Right lobe of liver (tissue), 6 donors: ENCODE results near the gene ENOX2. TPM values are rescaled to one million over a fixed set of nuclear protein-coding genes. Genes with fewer than 3 reads are reported as not detected.

Experiments
- ATAC-seq, 4 donors: fragments of 200-7000 bp; cut with Tn5 transposase; one replicate each; pipeline ENCODE4 v1.9.1; 2020; ENCODE audit warnings: mild to moderate bottlenecking in 4 of 4, moderate library complexity in 4 of 4
- DNase-seq, 3 donors: peaks; one replicate each; pipeline ENCODE4 v3.0.0-alpha.2; 2020
- H3K27ac ChIP-seq, 3 donors: fragments of 200-600 bp; one replicate each; pipeline ENCODE4 v1.8.0; 2022
- H3K27me3 ChIP-seq, 2 donors: fragments of 200-600 bp; one replicate each; pipeline ENCODE4 v1.8.0; 2022
- H3K36me3 ChIP-seq, 4 donors: fragments of 200-600 bp; sonication (generic) in 1 of 4; one replicate each; pipeline versions ENCODE4 v1.5.1 to v1.8.0; 2017 to 2022; ENCODE audit warnings: control low read depth in 1 of 4
- H3K4me1 ChIP-seq, 4 donors: fragments of 200-600 bp; sonication (generic) in 1 of 4; one replicate each; pipeline versions ENCODE4 v1.5.1 to v1.8.0; 2017 to 2022; ENCODE audit warnings: control low read depth in 1 of 4
- H3K4me3 ChIP-seq, 3 donors: fragments of 200-600 bp; one replicate each; pipeline ENCODE4 v1.8.0; 2022
- H3K9me3 ChIP-seq, 4 donors: fragments of 200-600 bp; sonication (generic) in 1 of 4; one replicate each; pipeline versions ENCODE4 v1.5.1 to v1.8.0; 2017 to 2022; ENCODE audit warnings: control low read depth in 1 of 4
- CTCF ChIP-seq, 4 donors: fragments of 200-600 bp in 3 of 4; fragments of 450-650 bp in 1 of 4; IDR thresholded peaks; one replicate each; pipeline versions ENCODE4 v1.5.1 to v1.8.0; 2016 to 2022; ENCODE audit warnings: antibody characterized with exemption in 4 of 4, mild to moderate bottlenecking in 2 of 4
- POLR2A ChIP-seq: fragments of 450-650 bp; IDR thresholded peaks from one replicate; pipeline ENCODE4 v1.6.1; 2017; ENCODE audit warnings: antibody characterized with exemption, mild to moderate bottlenecking
- WGBS: methylation state at CpG from one replicate; pipeline ENCODE4 v1.1.6; 2018; ENCODE audit warnings: low coverage, low lambda C conversion rate; ENCODE audit not compliant: insufficient coverage; ENCODE audit errors: missing lambda C conversion rate; 5-methylcytosine and 5-hydroxymethylcytosine counted together
- intact Hi-C, 2 donors: fragments of 100-400 bp; cut with DNase I; formaldehyde crosslinking; loops; one replicate each; pipeline versions ENCODE4 v1.11.2 to v1.14.1; 2022
- long read RNA-seq: library from polyadenylated mRNA; unstranded; transcript quantifications from one replicate; pipeline ENCODE4 v2.0.0, GENCODE V29; 2019
- total RNA-seq, 6 experiments: library from RNA; depleted of rRNA in 2 of 6; stranded (reverse); fragments of >200 nt in 2 of 6; fragmentation: NEBNext Ultra II Directional in 3 of 6; extraction: Animal tissue kit (Norgen Biotek cat#: 25700) in 3 of 6; gene quantifications; one replicate each; pipeline versions ENCODE4 v1.1.0 to v1.2.4, GENCODE V29; 2016 to 2023
- donor health status: DM: no; HTN: yes; CAD: no.
- donor health status: DM: no; HTN: no; CAD: no.
- donor health status: DM: no; HTN: no; CAD: no.
- donor health status: DM: no; HTN: yes; CAD: no.
- donor health status: DM: no; HTN: yes; CAD: no.

Gene ENOX2
- 10 to 100 TPM in 3 of 6 experiments, 1 to 10 TPM in 3; 6.9 to 14.7 (median 10.8) TPM for total RNA-seq
- long read RNA-seq, partial matches to known transcripts: 3 of 3 reads
- long read RNA-seq, other reads (novel, unspliced or antisense): 0 of 3 reads

- no peaks in the 10 kb centered on the region for H3K9me3 ChIP-seq
- peak; percentile 93 for TF ChIP-seq POLR2A
- TF ChIP-seq CTCF (IDR thresholded peaks at IDR 0.05): peak in 1 of 4 donors; percentile 11
- no peaks in the 10 kb centered on the region for H3K27me3 ChIP-seq
- no peaks in the 10 kb centered on the region for H3K4me1 ChIP-seq
- no peaks in the 10 kb centered on the region for H3K36me3 ChIP-seq
- H3K4me3 ChIP-seq: peak within 1 kb of the TSS; percentile 49 to 68 (median 59)
- intact Hi-C loops: no loop called here
- 26% methylated on average over 23 of the region's 50 CpGs for WGBS
- DNase-seq (peak; percentile 91 to 95 (median 95)), ATAC-seq (peak; percentile 96 to 99 (median 98))
- peak within 1 kb of the TSS; percentile 66 to 83 (median 72) for H3K27ac ChIP-seq
Observed at GRCh38 chrX:130902783-130903613, at the start of gene ENOX2. Gene ENOX2, minus strand, starts transcription at chrX:130903209. Its CDS starts 199,993 bp downstream, at chrX:130703216.

- Histone ChIP-seq H3K4me1 (no peaks in the 10 kb centered on the region), H3K27me3 (no peaks in the 10 kb centered on the region), H3K4me3 (no peak overlapping the region), H3K27ac (no peak overlapping the region), H3K36me3 (no peaks in the 10 kb centered on the region), H3K9me3 (no peaks in the 10 kb centered on the region)
- WGBS: 32% methylated on average over 2 of the region's 2 CpGs
- no peak for DNase-seq
- no peak for ATAC-seq
- TF ChIP-seq POLR2A (no peak), CTCF (IDR thresholded peaks at IDR 0.05) (no peak)
- intact Hi-C loops: no loop called here
Observed at GRCh38 chrX:130952266-130953043, 49.4 kb upstream of the ENOX2 start.

- ATAC-seq (no peak), DNase-seq (no peak)
- Histone ChIP-seq H3K27ac (no peak overlapping the region), H3K9me3 (no peaks in the 10 kb centered on the region), H3K4me1 (no peaks in the 10 kb centered on the region), H3K27me3 (peaks cover 0 to 6% of the 10 kb centered on the region in 2 donors), H3K4me3 (no peak overlapping the region), H3K36me3 (no peaks in the 10 kb centered on the region)
- TF ChIP-seq CTCF (IDR thresholded peaks at IDR 0.05) (no peak), POLR2A (no peak)
- WGBS: 47% methylated on average over 2 of the region's 2 CpGs
- intact Hi-C loops: no loop called here
Observed at GRCh38 chrX:130944230-130944629, 41.2 kb upstream of the ENOX2 start.

GRCh38 chrX:130937101-130937500 is 34.1 kb upstream of the ENOX2 start:
- intact Hi-C loops: no loop called here
- ATAC-seq (no peak), DNase-seq (no peak)
- H3K4me1 ChIP-seq: no peaks in the 10 kb centered on the region
- no peaks in the 10 kb centered on the region for H3K9me3 ChIP-seq
- no peak overlapping the region for H3K27ac ChIP-seq
- H3K27me3 ChIP-seq: peaks cover 0 to 6% of the 10 kb centered on the region in 2 donors
- no peak overlapping the region for H3K4me3 ChIP-seq
- TF ChIP-seq CTCF (IDR thresholded peaks at IDR 0.05) (no peak), POLR2A (no peak)
- no peaks in the 10 kb centered on the region for H3K36me3 ChIP-seq
